ENCODE data around the gene MYH11.

DNA sequence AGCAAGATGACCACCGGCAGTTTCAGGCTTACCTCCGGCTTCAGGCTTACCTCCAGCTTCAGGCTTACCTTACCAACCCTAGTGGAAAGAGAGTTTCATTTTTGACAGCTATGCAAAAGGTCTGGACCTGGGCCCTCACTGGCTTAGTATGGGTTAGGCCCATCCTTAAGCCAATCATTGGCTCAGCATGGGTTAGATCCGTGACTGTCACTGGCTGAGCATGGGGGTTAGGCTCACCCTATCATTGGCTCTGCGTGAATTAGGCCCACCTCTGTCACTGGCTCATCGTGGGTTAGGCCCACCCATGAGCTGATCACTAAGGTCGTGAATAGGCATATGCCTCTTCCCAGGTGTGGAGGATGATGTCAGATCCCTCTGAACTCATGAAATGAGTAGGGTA, 198.7 kb downstream of the MYH11 start:
- no peak for TF ChIP-seq POLR2A (IDR thresholded peaks at IDR 0.05; ENCODE audit: low read length)
- no peak for TF ChIP-seq GATA1 (IDR thresholded peaks at IDR 0.05; ENCODE audit: low read depth, low read length)
